HG02870 (cell line): ENCODE results near the gene TRIM8.

Source experiments
- ATAC-seq: cut with Tn5 transposase; IDR thresholded peaks from one replicate; pipeline ENCODE4 v1.9.1; 2021; ENCODE audit warnings: mild to moderate bottlenecking, moderate library complexity; ENCODE audit not compliant: unreplicated experiment

The TRIM8 gene

GRCh38 chr10:102616066-102616770 lies 28.1 kb upstream of the TRIM8 start:
- peak; percentile 67 for ATAC-seq

- no peak for ATAC-seq
These were observed 27.2 kb upstream of the TRIM8 start for GRCh38 chr10:102617041-102617440.

- no peak for ATAC-seq
These were observed 26.5 kb upstream of the TRIM8 start for GRCh38 chr10:102617816-102618215.

GRCh38 chr10:102619281-102619981 lies 24.8 kb upstream of the TRIM8 start:
- ATAC-seq: no peak

GRCh38 chr10:102620138-102620590 lies 24.1 kb upstream of the TRIM8 start:
- no peak for ATAC-seq

- ATAC-seq: no peak
These were observed 23.5 kb upstream of the TRIM8 start for GRCh38 chr10:102620591-102621442.

- no peak for ATAC-seq
These were observed 22.6 kb upstream of the TRIM8 start for GRCh38 chr10:102621443-102622325.

GRCh38 chr10:102624094-102624493 lies 20.2 kb upstream of the TRIM8 start:
- ATAC-seq: no peak

- no peak for ATAC-seq
These were observed 19.3 kb upstream of the TRIM8 start for GRCh38 chr10:102624751-102625645.

GRCh38 chr10:102626026-102626685 lies 18.1 kb upstream of the TRIM8 start:
- no peak for ATAC-seq

- no peak for ATAC-seq
These were observed 17.0 kb upstream of the TRIM8 start for GRCh38 chr10:102627291-102627735.

- no peak for ATAC-seq
These were observed 16.5 kb upstream of the TRIM8 start for GRCh38 chr10:102627736-102628293.

GRCh38 chr10:102628451-102628911 lies 15.8 kb upstream of the TRIM8 start:
- no peak for ATAC-seq

GRCh38 chr10:102629661-102630614 lies 14.3 kb upstream of the TRIM8 start:
- ATAC-seq: no peak

GRCh38 chr10:102630663-102631062 lies 13.6 kb upstream of the TRIM8 start:
- ATAC-seq: no peak

GRCh38 chr10:102631525-102632393 lies 12.5 kb upstream of the TRIM8 start:
- ATAC-seq: no peak
